Measurements from ENCODE around the gene TSPAN13.

DNA sequence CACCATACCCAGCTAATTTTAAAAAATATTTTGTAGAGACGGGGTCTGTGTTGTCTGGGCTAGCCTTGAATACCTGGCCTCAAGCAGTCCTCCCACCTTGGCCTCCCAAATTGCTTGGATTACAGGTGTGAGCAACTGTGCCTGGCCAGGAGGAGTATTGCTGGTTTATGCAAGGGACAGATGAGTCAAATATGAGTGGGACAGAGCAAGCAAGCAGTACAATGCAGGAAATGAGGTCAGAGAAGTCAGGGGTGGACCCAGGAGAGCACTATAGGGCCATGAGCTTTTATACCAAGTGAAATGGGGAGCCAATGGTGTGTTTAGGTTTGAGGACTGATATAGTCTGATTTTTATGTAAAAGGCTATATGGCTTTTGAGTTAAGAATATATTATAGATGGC lies 6.3 kb downstream of the TSPAN13 start:
- TF ChIP-seq, protein P1, sequence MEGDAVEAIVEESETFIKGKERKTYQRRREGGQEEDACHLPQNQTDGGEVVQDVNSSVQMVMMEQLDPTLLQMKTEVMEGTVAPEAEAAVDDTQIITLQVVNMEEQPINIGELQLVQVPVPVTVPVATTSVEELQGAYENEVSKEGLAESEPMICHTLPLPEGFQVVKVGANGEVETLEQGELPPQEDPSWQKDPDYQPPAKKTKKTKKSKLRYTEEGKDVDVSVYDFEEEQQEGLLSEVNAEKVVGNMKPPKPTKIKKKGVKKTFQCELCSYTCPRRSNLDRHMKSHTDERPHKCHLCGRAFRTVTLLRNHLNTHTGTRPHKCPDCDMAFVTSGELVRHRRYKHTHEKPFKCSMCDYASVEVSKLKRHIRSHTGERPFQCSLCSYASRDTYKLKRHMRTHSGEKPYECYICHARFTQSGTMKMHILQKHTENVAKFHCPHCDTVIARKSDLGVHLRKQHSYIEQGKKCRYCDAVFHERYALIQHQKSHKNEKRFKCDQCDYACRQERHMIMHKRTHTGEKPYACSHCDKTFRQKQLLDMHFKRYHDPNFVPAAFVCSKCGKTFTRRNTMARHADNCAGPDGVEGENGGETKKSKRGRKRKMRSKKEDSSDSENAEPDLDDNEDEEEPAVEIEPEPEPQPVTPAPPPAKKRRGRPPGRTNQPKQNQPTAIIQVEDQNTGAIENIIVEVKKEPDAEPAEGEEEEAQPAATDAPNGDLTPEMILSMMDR (conservative IDR thresholded peaks at IDR 0.05; ENCODE audit: low read depth, low read length): no peak
- TF ChIP-seq, protein P2, sequence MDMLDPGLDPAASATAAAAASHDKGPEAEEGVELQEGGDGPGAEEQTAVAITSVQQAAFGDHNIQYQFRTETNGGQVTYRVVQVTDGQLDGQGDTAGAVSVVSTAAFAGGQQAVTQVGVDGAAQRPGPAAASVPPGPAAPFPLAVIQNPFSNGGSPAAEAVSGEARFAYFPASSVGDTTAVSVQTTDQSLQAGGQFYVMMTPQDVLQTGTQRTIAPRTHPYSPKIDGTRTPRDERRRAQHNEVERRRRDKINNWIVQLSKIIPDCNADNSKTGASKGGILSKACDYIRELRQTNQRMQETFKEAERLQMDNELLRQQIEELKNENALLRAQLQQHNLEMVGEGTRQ (IDR thresholded peaks at IDR 0.05; ENCODE audit: low read depth, low read length): no peak
- no peak for TF ChIP-seq SMC3 (IDR thresholded peaks at IDR 0.05; ENCODE audit: low read depth, low read length)
